Erythroblast (primary cell): ENCODE results near the gene LRRC4.

Experiments used
- DNase-seq, 2 experiments: peaks; one replicate each; lab custom pipeline; 2025; lab: John Stamatoyannopoulos, UW
- GATA1 ChIP-seq: IDR thresholded peaks from 2 replicates; pipeline ENCODE4 v1.6.1; 2011; ENCODE audit warnings: low read depth, mild to moderate bottlenecking, control low read depth, low read length, moderate library complexity
- POLR2A ChIP-seq: IDR thresholded peaks from 2 replicates; pipeline ENCODE4 v1.6.1; 2011; ENCODE audit warnings: mild to moderate bottlenecking, low read length

LRRC4 gene

GRCh38 chr7:128030654-128031611, at the start of gene LRRC4:
LRRC4 (minus strand) TSS chr7:128031437; CDS start chr7:128030640, 797 bp downstream.
- DNase-seq = peak; percentile 75 to 77
- TF ChIP-seq POLR2A = no peak
- no peak for TF ChIP-seq GATA1

GRCh38 chr7:128080169-128080568, 48.9 kb upstream of the LRRC4 start:
- DNase-seq = no peak
- TF ChIP-seq GATA1 = no peak
- no peak for TF ChIP-seq POLR2A

GRCh38 chr7:128078309-128078708, 47.1 kb upstream of the LRRC4 start:
- DNase-seq = no peak
- TF ChIP-seq GATA1 (no peak), POLR2A (no peak)

- TF ChIP-seq POLR2A = no peak
- no peak for TF ChIP-seq GATA1
- DNase-seq = peak in 1 of 2 experiments; percentile 28
These were observed 45.6 kb upstream of the LRRC4 start for GRCh38 chr7:128076796-128077271.

GRCh38 chr7:128076196-128076795, 45.1 kb upstream of the LRRC4 start:
- no peak for DNase-seq
- TF ChIP-seq POLR2A = no peak
- TF ChIP-seq GATA1 = no peak

GRCh38 chr7:128075242-128076095, 44.2 kb upstream of the LRRC4 start:
- TF ChIP-seq GATA1 (no peak), POLR2A (no peak)
- DNase-seq = no peak

GRCh38 chr7:128074736-128075135, 43.5 kb upstream of the LRRC4 start:
- no peak for TF ChIP-seq GATA1
- TF ChIP-seq POLR2A = no peak

GRCh38 chr7:128074336-128074735, 43.1 kb upstream of the LRRC4 start:
- no peak for TF ChIP-seq GATA1
- TF ChIP-seq POLR2A = no peak
- DNase-seq = no peak

More at GRCh38 chr7:128074736-128075135, 43.5 kb upstream of the LRRC4 start:
- DNase-seq = no peak

- DNase-seq = no peak
- TF ChIP-seq GATA1 (no peak), POLR2A (no peak)
These were observed 42.6 kb upstream of the LRRC4 start for GRCh38 chr7:128073671-128074310.

- DNase-seq = no peak
These were observed 40.6 kb upstream of the LRRC4 start for GRCh38 chr7:128071801-128072200.

GRCh38 chr7:128071376-128071775, 40.1 kb upstream of the LRRC4 start:
- DNase-seq = no peak
- TF ChIP-seq POLR2A (no peak), GATA1 (no peak)

More at GRCh38 chr7:128071801-128072200, 40.6 kb upstream of the LRRC4 start:
- TF ChIP-seq POLR2A (no peak), GATA1 (no peak)
